H54 (cell line): Measurements from ENCODE around the gene CLEC7A.

Experiments used
- DNase-seq: peaks from one replicate; pipeline ENCODE4 v3.0.0; 2011; ENCODE audit warnings: low spot score, mixed read lengths; ENCODE audit not compliant: insufficient read length
- FAIRE-seq: peaks from 3 replicates; lab custom pipeline; 2011; peaks lifted over from hg19 to GRCh38; lab: Jason Lieb, UNC
- POLR2A ChIP-seq: IDR thresholded peaks from 2 replicates; pipeline ENCODE4 v1.6.1; 2011; ENCODE audit warnings: low read depth, mild to moderate bottlenecking, low read length

CLEC7A gene

DNA sequence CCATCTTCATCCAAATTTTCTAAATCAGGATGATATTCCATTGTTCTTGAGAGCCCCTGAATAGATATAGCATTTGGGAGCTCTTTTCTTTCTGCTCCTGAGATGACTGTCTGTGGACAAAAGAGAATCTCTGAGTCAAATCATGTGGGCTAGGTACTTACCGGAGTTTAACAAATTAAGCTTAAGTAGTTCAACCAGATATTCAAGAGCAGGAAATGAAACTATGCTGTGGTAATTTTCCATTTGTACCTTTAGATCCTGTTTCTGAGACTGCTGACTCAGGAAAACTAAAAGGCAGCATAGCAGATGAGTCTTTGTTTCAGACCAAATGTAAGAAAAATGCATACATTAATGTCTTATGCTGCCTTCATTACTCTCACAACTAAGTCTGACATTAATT lies at the start of gene CLEC7A:
Gene CLEC7A (minus strand): TSS at position 158 of the 400 bp plus-strand sequence. CDS start 117 bp downstream, at position 41.
- TF ChIP-seq POLR2A: no peak
- FAIRE-seq (no peak), DNase-seq (no peak)

DNA sequence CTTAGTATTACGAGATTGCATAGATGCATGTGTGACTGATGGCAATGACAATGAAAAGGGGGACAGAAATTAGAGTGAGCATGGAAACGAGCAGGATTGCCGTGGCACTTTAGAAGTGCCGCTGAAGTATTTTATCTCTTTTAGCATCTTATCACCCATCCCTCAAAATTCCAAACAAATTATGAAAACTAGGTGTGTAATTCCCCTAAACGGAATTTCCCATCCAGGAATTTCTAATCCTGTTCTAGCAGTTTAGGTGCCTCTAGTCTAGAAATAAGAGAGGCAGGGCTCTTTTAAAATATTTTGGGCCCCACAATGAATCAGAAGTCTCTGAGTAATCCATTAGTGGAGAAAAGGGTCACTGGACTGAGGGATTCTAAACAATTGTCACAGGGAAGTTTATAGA lies 49.8 kb upstream of the CLEC7A start:
- TF ChIP-seq POLR2A: no peak
- no peak for FAIRE-seq
- peak; percentile 18 for DNase-seq

DNA sequence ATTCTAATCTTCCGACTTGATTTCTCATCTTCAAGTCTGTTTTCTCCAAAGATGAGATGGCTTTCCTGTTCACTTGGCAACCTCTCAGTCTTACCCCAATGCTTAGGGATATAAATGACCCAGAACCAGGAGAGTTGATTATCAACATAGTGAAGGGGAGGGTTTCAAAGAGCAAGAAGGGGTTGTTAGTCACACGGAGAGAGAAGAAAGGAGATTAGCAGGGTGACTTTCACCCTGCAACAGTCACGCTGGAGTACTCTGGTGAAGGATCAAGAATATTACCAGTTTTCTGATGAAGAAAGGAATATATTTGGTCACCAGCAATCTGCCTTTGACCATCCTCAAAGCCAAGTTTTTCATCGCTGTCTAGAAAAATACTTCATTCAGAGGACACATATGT lies 48.8 kb upstream of the CLEC7A start, which contains the start of gene TMEM52B:
Gene TMEM52B (plus strand): TSS at position 212 of the 400 bp plus-strand sequence. CDS start 543 bp downstream, outside the sequence.
- no peak for TF ChIP-seq POLR2A
- DNase-seq (no peak), FAIRE-seq (no peak)

DNA sequence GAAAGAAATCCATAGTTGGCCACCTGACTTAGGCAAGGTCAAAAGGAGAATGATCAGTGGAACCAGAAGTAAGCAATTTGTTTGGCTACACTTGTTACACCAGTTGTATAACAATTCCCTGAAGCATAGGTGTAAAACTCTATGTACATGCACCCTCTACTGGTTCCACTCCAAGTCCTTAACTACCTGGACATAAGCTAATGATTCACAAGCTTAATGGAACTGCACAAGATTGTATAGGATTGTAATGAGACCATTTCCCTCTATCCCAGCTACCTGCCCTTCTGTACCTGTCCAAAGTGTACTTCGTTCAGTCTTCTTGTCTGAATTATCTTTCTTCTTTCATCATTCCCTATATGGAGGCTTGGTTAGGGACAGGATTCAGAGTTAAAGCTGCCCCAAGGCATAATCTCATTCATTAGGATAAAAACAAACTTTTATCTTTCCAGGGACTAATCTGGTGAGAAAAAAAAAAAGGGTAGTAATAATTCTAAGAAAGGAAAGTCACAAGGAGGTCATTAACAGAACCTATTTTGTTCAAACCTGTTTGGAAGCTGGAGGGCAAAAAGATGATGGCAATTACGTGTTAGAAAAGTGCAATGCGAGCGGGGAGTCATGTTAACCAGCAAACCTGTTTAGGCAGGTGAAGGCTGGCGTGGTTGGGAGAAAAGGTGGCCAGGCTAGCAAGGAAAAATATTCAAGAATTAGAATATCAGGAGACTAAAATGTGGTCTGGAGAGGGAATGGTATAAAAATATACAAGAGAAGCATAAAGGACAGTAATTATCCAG lies 46.0 kb upstream of the CLEC7A start:
- TF ChIP-seq POLR2A: no peak
- no peak for DNase-seq
- FAIRE-seq: no peak

DNA sequence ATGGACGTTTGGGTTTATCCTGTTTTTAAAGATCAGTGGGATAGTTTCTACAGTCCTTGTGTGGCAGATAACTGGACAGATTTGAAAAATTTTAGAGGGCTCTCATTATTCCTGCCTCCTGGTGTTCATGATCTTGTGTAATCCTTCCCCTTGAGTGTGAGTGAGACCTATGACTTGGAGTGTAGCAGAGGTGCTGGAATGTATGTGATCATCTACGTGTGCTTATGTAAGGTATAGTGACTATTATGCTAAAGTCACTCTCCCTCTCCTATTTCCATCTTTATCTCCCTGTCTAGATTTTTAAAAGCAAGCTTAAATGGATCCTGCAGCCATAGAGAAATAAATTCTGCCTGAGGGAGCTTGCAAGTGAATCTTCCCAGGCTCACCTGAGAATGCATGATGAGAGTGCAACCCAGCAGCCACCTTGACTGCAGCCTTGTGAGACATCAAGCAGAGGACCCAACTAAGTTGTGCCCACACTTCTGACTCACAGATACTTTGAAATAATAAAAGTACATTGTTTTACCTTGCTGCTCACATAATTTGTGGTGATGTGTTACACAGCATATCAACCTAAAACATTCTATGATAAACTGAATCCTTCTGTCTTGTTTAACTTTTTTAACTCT lies 45.1 kb upstream of the CLEC7A start:
- no peak for DNase-seq
- no peak for TF ChIP-seq POLR2A
- no peak for FAIRE-seq

DNA sequence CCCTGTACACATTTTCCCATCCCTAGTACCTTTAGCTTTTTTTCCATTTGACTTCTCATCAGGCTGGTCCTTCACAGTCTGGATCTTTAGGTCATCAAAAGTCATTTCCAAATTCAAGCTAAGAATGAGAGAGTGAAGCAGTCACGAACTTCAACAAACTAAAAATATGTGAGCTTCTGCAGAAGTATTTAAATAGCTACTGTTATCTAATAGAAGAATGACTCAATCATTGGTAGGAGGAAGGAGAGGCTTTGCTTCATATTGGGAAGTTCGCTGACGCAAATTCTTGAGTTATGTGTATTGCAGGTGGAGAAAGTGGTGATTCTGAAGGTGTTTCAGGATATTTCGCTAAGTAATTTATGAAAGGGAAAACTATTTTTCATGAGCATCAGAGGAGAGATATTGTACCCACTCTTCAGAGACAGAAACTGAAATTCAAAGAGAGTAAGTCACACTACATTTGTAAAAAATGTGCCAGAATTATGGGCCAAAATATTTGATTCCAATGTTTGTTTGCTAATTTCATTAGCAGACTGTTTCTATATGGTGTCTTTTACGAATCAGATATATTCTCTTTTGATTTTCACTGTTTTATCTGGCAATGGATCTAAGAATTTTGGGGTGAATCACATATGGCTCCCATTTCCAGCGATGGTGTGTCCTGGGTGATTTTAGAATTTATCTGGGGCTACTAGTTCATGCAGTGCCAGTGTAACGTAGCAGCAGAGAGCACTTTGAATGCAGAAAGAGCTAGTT lies 42.2 kb upstream of the CLEC7A start, which contains the start of gene OLR1:
Gene OLR1 (minus strand): TSS at position 160 of the 756 bp plus-strand sequence. CDS start 55 bp downstream, at position 105.
- no peak for TF ChIP-seq POLR2A
- DNase-seq (no peak), FAIRE-seq (no peak)

DNA sequence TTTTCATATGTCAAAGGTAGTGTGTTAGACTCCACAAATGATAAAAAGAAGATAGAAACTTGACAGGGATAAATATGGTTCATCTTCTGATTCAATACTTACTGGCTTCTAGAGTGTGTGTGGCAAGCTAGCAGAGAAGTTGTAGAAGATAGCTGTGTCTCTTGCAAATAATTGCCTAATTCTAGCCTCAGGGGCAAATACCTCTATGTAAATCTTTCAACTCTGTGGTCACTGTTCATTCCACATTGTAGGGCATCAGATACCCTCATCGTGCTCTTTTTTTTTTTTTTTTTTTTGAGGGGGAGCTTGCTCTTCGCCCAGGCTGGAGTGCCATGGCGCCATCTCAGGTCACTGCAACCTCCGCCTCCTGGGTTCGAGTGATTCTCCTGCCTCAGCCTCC lies 40.2 kb upstream of the CLEC7A start:
- no peak for FAIRE-seq
- TF ChIP-seq POLR2A: no peak
- DNase-seq: no peak

DNA sequence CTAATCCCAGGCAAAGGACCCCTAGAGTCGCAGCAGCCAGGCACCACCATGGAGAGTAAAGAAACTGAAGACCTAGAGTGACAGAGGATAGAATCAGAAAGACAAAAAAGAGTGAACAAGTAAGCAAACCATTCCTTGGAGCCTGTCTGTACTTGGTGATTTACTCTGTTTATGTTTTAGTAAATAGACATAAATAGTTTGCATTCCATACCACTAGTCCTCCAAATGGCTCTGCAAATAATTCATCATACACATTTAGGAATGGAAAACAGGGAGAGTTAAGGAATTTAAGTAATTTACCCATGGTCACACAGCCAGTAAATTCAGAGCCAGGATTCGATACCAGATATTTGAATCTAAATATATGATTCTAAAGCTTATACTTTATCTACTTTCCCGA lies 39.1 kb upstream of the CLEC7A start:
- no peak for FAIRE-seq

DNA sequence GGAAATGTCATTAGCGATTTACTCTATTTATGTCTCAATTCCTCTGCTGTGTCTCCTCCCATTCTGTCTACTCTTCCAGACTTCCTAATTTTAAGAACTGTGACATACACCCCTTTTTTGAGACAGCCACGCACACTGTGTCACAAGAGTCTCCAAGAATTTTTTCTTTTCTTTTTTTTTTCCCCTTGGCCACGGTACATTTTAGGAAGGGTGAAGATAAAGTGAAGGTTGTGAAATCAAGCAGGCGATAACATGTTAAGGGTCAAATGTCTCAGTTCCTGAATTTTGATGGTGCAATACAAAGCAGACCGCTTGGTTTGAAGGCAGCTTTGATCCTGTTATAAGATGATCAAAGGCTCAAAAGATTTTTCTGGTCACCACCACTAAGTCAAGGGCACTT lies 37.6 kb upstream of the CLEC7A start:
- DNase-seq (no peak), FAIRE-seq (no peak)
- no peak for TF ChIP-seq POLR2A

More for the DNA sequence above, 39.1 kb upstream of the CLEC7A start:
- no peak for TF ChIP-seq POLR2A
- DNase-seq: no peak

DNA sequence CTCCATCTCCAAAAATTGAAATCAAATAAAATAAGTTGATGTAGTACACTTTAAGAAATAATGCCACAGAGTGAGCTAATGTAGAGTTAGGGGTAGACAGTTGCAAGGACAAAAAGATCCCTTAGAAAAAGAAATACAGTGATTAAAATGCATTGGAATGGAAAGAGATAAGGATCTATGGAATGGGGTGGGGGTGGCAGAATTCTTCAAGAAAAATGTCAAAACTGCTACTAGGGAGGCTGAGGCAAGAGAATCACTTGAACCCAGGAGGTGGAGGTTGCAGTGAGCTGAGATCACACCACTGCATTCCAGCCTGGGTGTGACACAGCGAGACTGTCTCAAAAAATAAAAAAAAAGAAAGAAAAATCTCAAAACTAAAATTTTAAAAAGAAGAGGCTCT lies 35.4 kb upstream of the CLEC7A start:
- FAIRE-seq (no peak), DNase-seq (no peak)
- TF ChIP-seq POLR2A: no peak

DNA sequence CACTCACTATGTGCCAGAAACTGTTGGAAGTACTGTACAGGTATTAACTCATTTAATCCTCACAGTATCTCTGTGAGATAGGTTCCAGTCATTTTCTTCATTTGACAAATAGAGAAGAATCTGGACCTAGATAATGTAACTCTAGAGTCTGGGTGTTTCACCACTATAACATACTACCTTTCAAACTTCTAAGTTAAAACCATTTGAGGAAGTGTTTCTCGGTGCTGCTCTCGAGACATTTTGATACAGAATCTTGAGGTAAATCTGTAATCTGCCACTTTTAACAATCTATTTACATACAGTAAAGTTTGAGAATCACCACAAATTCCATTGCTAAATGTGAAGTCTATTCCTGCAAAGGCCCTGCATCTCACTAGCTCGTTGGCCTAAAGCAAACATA lies 33.1 kb upstream of the CLEC7A start:
- DNase-seq (no peak), FAIRE-seq (no peak)
- no peak for TF ChIP-seq POLR2A

DNA sequence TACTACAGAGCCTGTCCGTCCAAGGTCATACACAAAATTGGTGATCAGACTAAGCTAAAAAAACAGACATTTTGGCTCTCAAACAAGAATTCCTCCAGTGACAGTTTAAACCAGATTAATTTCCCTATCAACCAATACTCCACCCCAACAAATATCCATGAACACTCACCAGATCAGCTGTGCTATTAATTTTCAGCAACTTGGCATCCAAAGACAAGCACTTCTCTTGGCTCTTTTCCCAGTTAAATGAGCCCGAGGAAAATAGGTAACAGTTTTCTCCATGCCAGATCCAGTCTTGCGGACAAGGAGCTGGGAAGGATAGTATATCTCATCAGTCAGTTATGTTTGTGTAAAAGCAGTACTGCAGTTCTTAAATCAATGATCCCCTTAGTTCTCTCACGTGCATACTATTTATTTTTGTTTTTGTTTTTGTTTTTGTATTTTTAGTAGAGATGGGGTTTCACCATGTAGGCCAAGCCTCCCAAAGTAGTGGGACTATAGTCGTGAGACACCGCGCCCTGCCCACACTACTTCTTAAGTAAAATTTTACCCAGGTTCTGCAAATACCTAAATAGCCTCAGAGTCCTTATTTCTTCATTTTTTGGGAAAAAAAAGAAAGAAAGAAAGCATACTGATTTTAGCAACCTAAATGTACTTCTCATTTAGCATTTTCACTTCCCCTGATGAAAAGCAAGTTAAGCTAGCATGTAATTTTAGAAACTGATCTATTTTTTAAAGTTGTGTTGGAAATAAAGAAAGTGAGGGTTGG lies 30.8 kb upstream of the CLEC7A start:
- FAIRE-seq: no peak
- no peak for TF ChIP-seq POLR2A
- DNase-seq: no peak

DNA sequence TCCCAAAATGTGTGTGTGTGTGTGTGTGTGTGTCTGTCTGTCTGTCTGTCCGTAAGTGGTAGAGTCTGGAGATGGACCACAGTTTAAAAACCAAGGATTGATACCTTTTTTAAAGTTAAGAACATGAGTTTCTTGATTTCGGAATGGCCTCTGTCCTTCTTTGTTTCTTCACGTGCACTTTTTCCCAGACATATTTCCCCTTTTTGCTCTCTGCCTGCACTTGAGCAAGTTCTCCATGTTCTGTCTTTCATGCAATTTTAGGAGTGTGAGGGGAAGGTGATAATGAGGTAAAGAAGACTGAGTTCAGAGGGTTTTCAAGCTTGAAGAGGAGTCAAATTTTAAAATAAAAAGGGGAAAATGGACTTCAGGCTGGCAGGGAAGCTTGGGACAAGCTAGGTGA lies 29.3 kb upstream of the CLEC7A start:
- no peak for TF ChIP-seq POLR2A
- no peak for DNase-seq
- no peak for FAIRE-seq
